HG02981 (cell line): ENCODE measurements around the gene FXN.
"Not testable (repeated sequence)": the region's sequence is repeated elsewhere in the genome, so short reads cannot be mapped to it uniquely, and the experiment has no call there.

ENCODE experiments used
- ATAC-seq: cut with Tn5 transposase; IDR thresholded peaks from one replicate; pipeline ENCODE4 v1.9.1; 2021; ENCODE audit warnings: mild to moderate bottlenecking, moderate library complexity; ENCODE audit not compliant: unreplicated experiment

FXN gene

GRCh38 chr9:69065660-69066059, 30.1 kb downstream of the FXN start:
- ATAC-seq: no peak

GRCh38 chr9:69066955-69067354, 31.4 kb downstream of the FXN start:
- ATAC-seq: no peak

- no peak for ATAC-seq
Observed at GRCh38 chr9:69070201-69070600, 34.6 kb downstream of the FXN start.

DNA sequence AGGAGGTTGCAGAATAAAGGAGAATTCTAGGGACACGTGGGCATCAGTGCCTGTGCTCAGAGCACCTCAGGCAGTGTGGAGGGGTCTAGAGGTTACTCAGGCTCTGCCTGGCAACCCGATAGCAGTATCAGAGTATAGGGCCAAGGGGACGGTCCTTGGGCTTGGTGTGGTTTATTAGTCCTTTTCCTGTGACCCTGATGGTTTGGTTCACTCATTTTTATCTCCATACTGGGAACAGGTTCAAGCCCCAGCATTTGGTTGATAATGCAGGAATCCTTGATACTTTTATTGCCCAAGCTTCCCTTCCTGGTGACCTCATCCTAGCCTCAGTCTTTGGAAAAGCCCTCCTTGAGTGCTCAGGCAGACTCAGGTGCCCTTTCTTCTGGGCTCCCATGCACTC, 35.5 kb downstream of the FXN start:
- no peak for ATAC-seq

GRCh38 chr9:69073103-69073502, 37.6 kb downstream of the FXN start:
- no peak for ATAC-seq

- no peak for ATAC-seq
Observed at GRCh38 chr9:69074801-69075200, 39.2 kb downstream of the FXN start.

DNA sequence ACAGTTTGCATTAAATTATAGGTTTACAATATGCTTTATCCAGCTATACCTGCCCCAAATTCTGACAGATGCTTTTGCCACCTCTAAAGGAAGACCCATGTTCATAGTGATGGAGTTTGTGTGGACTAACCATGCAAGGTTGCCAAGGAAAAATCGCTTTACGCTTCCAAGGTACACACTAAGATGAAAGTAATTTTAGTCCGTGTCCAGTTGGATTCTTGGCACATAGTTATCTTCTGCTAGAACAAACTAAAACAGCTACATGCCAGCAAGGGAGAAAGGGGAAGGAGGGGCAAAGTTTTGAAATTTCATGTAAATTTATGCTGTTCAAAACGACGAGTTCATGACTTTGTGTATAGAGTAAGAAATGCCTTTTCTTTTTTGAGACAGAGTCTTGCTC, 41.0 kb downstream of the FXN start:
- ATAC-seq: no peak

GRCh38 chr9:69078069-69078468, 42.5 kb downstream of the FXN start:
- ATAC-seq: no peak

- ATAC-seq: no peak
Observed at GRCh38 chr9:69078581-69078980, 43.0 kb downstream of the FXN start.

DNA sequence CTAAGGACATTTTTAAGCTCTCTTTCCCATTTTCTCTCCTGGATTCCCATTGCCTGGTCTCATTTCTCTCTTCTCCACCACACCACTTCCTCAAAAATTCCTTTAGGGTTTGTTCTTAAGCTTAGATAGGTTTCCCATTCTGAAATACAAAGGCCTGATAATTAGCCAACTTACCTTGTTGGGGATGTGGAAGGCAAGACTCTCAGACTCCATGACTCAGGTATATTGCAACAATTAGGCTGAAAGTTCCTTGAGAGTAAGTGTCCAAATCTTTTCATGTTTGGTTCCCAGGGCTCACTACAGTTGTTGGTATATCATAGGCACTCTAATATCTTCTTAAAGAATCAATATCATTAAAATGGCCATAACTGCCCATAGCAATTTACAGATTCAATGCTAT, 43.6 kb downstream of the FXN start:
- ATAC-seq: no peak

DNA sequence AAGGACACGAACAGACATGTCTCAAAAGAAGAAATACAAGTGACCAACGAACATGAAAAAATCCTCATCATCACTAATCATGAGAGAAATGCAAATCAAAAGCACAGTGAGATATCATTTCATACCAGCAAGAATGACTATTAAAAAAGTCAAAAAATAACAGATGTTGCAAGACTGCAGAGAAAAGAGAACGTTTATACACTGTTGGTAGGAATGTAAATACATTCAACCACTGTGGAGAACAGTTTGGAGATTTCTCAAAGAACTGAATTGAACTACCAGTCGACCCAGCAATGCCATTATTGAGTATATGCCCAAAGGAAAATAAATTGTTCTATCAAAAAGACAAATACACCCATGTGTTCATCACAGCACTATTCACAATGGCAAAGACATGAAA, 45.7 kb downstream of the FXN start:
- ATAC-seq: no peak

DNA sequence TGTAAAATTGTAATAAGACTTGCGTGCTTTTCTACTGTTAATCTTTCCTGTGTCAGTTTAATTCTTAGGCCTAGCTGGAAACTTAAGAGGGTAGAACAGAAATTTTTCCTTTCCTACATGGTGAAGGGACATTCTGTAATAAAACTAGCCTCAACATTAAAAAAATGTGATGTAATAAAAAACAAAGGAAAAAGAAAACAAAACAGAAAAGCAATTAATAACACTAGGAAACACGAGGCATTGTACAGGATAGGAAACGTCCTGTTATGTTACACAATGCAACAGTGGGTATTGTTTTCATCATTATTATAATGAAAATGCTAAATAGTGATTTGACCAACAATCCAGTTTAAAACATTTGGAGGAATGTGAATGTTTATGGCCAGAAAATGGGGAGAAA, 47.8 kb downstream of the FXN start:
- ATAC-seq: no peak

DNA sequence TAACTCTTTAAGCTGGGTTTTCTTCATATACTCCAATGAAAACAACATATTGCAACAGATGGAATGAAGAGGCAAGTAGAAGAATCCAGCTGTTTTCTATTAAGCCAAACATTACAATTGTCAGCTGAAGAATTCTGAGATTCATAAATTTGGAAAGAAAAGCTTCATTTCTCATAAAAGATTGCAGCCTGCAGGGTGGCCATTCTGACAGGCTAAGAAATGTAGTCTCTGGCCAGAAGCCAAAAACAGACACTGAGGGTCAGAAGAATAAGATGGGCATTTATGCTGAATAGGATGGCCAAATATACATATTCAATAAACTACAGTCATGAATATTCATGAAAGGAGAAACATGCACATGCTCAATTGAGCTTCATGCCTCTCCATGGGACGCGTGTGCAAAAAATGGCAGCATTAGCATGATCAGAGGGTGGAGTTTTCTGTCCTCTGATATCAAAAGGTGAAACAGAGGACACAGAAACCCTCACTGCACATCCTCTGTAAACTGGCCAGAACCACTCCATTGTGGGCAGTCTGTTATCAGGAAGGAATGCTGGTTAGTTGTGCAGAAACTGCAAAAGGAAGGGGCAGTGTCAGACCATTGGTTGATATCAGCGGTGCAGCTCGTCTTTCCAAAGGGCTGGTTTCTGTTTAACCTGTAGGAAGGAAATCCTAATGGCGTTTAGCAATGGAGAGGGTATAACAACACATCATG, 50.2 kb downstream of the FXN start:
- no peak for ATAC-seq

- no peak for ATAC-seq
Observed at GRCh38 chr9:69086312-69086711, 50.8 kb downstream of the FXN start.

DNA sequence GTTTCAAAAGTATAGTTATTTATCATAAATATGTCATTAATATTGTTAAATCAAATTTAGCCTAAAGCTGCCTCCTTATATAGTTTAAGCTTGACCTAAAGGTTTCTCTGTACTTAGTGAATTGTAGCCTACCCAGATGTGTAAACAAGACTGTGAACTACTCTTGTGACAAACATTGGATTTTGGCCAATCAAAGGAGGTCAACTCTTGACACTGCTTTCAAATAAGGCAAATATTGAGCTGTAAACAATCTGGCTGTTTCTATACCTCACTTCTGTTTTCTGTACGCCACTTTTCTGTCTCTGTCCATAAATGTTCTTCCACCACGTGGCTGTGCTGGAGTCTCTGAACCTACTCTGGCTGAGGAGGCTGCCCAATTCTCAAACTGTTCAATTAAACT, 51.2 kb downstream of the FXN start:
- ATAC-seq: no peak

GRCh38 chr9:69089082-69089481, 53.5 kb downstream of the FXN start:
- no peak for ATAC-seq

GRCh38 chr9:69089491-69089890, 53.9 kb downstream of the FXN start:
- no peak for ATAC-seq

DNA sequence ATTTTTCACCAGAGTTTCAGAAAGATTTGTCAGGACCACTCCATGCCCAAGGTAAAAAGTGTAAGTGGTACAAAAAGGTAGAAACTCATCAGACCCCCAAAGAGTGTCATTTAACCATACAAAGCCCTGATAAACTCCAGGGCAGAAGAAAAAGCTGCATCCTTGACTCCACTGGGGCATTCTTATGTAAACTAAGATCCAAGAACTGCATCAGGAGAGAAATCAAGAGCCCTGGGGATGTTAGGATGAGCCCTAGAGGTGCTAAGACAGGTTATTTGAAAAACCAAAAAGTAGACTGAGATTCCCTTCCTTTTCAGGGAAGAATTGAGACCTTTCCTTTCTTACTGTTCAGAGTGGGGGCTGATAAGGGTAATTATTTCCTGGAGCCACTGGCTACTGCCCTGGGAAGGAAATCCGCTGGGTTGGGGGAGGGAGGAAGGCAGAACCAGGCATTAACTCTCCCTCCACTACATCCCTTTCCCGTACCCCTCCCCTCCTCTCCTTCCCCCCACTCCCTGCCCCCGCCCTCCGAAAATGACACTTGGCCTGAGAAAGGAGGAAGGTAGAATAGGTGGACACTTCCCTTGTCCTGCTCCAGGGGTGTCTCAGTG, 54.7 kb downstream of the FXN start:
- ATAC-seq: no peak

DNA sequence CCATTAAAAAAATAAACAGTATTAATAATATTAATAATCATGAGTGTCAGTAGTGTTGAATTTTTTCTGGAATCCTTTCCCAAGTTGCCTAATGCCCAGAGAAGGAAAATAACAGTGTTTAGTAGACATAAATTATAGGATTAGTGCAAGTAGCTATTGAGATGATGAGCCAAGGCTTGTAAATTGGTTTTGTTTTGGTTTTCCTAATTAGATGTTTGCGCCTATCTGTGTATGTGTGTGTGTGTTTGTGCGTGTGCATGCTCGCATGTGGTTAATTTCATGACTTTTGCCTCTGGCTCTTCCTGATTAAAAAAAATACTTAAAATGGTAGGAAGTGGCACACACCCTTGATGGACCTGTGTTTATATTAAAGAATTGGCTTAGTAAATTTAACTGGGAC, 55.4 kb downstream of the FXN start:
- no peak for ATAC-seq

DNA sequence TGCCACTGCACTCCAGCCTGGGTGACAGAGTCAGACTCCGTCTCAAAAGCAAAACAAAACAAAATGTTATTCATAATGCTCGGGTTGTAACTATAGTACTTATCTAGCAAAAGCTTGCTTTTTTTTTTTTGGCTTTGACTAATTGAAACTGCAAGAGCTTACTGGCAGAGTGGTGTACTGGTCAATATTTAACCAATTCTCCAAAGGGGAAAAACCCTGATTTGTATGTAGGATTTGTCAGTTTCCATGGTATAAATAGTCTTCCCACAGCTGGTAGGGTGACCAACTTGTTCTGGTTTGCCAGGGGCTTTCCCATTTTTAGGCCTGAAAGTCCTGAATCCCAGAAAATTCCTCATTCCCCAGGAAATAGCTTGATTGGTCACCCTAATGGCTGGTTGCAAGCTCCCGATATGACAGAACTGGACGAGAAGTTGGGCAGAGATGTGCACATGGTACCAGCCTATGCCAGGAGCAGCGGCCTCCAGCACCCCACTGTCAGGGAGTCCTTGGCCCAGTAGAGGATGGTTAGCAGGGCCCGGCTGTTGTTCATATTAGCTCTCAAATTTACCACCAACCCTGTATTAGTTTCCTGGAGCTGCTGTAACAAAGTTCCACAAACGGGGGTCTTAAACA, 58.0 kb downstream of the FXN start:
- ATAC-seq: peak; percentile 63

DNA sequence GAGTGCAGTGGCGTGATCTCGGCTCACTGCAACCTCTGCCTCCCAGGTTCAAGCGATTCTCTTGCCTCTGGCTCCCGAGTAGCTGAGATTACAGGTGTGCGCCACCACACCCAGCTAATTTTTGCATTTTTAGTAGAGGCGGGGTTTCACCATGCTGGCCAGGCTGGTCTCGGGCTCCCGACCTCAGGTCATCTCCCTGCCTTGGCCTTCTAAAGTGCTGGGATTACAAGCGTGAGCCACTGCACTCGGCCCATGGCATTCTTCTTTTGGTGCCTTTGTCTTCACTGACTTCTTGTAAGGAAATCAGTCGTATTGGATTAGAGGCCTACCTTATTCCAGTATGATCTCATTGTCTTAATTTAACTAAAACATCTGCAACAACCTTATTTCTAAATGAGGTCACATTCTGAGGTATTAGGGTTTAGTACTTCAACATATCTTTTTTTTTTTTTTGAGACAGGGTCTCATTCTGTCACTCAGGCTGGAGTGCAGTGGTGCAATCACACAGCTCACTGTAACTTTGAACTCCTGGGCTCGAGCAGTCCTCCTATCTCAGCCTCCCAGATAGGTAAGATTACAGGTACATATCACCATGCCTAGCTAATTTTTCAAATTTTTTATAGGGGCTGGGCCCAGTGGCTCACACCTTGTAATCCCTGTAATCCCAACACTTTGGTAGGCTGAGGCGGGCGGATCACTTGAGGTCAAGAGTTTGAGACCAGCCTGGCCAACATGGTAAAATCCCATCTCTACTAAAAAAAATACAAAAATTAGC, 59.0 kb downstream of the FXN start:
- not testable (repeated sequence) for ATAC-seq

DNA sequence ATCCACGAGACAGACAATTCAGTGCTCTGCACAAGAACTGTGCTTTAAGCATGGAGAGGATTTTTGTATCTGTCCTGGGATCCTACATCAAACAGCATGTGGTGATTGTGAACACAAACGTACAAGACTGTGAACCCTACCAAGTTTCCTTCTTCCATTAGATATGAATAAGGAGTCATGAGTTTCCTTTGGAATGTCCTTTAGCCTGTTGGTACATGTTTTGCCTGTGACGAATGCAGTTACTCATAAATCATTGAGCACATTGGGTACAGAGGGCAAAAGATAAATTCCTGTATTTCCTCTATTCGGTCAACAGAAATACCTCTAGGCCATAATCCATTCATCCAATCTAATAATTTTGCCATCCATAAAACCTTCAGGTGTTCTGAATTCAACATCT, 61.5 kb downstream of the FXN start:
- no peak for ATAC-seq
